Measurements from ENCODE around the gene CLCN4.

The CLCN4 gene

DNA sequence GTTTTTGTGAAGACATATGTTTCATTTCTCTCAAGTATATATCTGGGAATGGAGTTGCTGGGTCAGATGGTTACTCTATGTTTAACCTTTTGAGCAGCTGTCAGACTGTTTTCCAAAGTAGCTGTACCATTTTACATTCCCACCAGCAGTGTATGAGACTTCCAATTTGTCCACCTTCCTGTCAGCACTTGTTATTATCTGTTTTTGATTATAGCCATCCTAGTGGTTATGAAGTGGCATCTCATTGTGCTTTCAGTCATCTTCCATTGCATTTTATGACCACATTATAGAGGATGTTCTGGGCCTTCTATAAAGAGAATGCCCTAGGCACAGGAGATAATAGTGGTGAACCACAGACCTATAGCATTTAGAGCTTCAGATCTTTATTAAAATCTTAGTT lies 39.2 kb downstream of the CLCN4 start:
- Histone ChIP-seq H3K9ac (no peak overlapping the region), H3K27me3 (ENCODE audit: insufficient read depth, low read depth) (no peaks in the 10 kb centered on the region), H2AFZ (ENCODE audit: low read depth) (no peak overlapping the region), H4K20me1 (ENCODE audit: insufficient read depth) (no peaks in the 10 kb centered on the region), H3K4me3 (IDR thresholded peaks at IDR 0.05; ENCODE audit: insufficient read depth, low read depth, low read length) (no peak overlapping the region), H3K79me2 (ENCODE audit: insufficient read depth, low read depth) (no peaks in the 10 kb centered on the region), H3K4me2 (no peak overlapping the region), H3K36me3 (ENCODE audit: insufficient read depth) (no peaks in the 10 kb centered on the region), H3K27ac (no peak overlapping the region), H3K4me1 (ENCODE audit: low read depth, poor library complexity, severe bottlenecking) (no peaks in the 10 kb centered on the region)
- TF ChIP-seq, protein P1, sequence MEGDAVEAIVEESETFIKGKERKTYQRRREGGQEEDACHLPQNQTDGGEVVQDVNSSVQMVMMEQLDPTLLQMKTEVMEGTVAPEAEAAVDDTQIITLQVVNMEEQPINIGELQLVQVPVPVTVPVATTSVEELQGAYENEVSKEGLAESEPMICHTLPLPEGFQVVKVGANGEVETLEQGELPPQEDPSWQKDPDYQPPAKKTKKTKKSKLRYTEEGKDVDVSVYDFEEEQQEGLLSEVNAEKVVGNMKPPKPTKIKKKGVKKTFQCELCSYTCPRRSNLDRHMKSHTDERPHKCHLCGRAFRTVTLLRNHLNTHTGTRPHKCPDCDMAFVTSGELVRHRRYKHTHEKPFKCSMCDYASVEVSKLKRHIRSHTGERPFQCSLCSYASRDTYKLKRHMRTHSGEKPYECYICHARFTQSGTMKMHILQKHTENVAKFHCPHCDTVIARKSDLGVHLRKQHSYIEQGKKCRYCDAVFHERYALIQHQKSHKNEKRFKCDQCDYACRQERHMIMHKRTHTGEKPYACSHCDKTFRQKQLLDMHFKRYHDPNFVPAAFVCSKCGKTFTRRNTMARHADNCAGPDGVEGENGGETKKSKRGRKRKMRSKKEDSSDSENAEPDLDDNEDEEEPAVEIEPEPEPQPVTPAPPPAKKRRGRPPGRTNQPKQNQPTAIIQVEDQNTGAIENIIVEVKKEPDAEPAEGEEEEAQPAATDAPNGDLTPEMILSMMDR (conservative IDR thresholded peaks at IDR 0.05; ENCODE audit: low read depth, low read length) = no peak

DNA sequence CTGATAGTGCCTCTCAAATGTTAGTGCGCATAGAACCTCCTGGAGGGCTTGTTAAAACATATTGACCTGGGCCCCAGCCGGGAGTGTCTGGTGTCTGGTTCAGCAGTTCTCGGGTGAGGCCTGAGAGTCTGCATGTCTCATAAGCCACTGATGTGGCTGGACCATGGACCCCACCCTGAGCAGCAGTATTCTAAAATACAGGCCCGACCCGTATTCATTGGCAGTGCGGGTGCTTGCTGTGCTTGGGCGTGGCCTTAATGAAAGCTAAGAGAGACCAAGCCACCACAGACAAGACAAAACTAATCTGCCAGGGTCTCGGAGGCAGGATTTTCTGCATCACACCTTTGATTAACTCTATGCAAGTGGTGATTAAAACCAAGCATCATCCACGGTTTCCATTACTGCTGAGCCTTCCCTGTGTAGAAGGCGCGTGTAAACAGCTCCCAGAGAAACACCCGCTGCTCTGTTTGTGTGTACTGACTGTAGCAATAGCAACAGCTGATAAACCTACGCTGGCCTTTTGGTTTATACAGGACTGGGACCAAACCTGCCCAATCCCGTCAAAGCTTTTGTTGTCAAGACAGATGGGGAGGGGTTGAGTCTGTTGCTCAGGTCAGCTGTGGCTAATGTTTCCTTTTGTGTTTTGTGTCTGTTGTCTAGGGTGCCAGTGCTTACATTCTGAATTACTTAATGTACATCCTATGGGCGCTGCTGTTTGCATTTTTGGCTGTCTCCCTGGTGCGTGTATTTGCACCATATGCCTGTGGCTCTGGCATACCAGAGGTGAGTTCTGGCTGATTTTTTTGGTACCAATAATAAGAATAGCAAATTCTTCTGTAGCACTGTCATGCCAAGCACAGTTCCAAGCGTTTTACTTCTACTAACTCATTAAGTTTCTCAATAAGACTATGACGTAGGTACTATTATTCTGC lies 40.8 kb downstream of the CLCN4 start:
- Histone ChIP-seq H4K20me1 (ENCODE audit: insufficient read depth) (no peaks in the 10 kb centered on the region), H3K79me2 (ENCODE audit: insufficient read depth, low read depth) (no peaks in the 10 kb centered on the region), H3K4me1 (ENCODE audit: low read depth, poor library complexity, severe bottlenecking) (no peaks in the 10 kb centered on the region), H3K4me3 (IDR thresholded peaks at IDR 0.05; ENCODE audit: insufficient read depth, low read depth, low read length) (no peak overlapping the region), H3K4me2 (no peak overlapping the region), H3K27ac (no peak overlapping the region), H2AFZ (ENCODE audit: low read depth) (no peak overlapping the region), H3K36me3 (ENCODE audit: insufficient read depth) (no peaks in the 10 kb centered on the region), H3K9ac (no peak overlapping the region), H3K27me3 (ENCODE audit: insufficient read depth, low read depth) (no peaks in the 10 kb centered on the region)
- TF ChIP-seq, protein P1 (conservative IDR thresholded peaks at IDR 0.05; ENCODE audit: low read depth, low read length) = no peak

DNA sequence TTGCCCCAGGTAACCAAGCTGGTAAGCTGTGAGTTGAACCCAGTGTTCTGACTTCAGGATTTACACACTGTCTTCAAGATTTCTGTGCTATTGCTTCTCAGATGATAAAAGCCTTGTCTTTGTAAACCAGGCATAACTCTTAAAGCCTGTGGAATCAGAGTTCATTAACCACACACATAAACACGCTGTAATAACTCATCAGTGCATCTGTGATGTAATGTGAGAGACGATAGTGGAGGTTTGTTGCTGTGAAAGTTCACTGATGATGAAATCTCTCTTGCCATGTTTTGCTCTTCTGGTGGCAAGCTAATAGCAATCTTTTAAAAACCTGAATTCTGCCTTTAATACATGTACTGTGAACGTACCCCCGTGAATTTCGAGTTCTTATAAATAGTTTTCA lies 41.5 kb downstream of the CLCN4 start:
- Histone ChIP-seq H3K27me3 (ENCODE audit: insufficient read depth, low read depth) (no peaks in the 10 kb centered on the region), H3K4me2 (no peak overlapping the region), H3K79me2 (ENCODE audit: insufficient read depth, low read depth) (no peaks in the 10 kb centered on the region), H3K27ac (no peak overlapping the region), H2AFZ (ENCODE audit: low read depth) (no peak overlapping the region), H3K9ac (no peak overlapping the region), H3K4me3 (IDR thresholded peaks at IDR 0.05; ENCODE audit: insufficient read depth, low read depth, low read length) (no peak overlapping the region), H4K20me1 (ENCODE audit: insufficient read depth) (no peaks in the 10 kb centered on the region), H3K36me3 (ENCODE audit: insufficient read depth) (no peaks in the 10 kb centered on the region), H3K4me1 (ENCODE audit: low read depth, poor library complexity, severe bottlenecking) (no peaks in the 10 kb centered on the region)
- TF ChIP-seq, protein P1 (conservative IDR thresholded peaks at IDR 0.05; ENCODE audit: low read depth, low read length) = no peak

DNA sequence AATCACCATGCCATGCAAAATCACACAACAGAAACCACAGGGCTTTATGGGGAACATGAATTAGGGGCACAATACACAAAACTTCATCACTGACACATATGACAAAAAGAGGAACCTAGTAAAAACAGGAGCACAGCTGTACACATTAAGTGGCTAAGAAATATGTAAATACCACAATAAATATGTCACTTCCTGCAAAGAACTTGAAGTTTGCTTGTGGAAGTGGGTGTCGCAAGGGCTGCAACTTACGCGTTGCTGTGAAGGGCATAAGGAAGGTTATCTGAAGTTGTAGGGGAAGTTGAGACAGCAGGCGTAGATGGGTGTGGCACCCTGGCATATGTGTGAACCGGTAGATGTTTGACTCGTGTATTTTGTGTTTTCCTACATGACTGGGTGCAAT lies 42.4 kb downstream of the CLCN4 start:
- Histone ChIP-seq H3K9ac (no peak overlapping the region), H2AFZ (ENCODE audit: low read depth) (no peak overlapping the region), H3K4me2 (no peak overlapping the region), H3K27me3 (ENCODE audit: insufficient read depth, low read depth) (no peaks in the 10 kb centered on the region), H3K79me2 (ENCODE audit: insufficient read depth, low read depth) (no peaks in the 10 kb centered on the region), H4K20me1 (ENCODE audit: insufficient read depth) (no peaks in the 10 kb centered on the region), H3K36me3 (ENCODE audit: insufficient read depth) (no peaks in the 10 kb centered on the region), H3K4me1 (ENCODE audit: low read depth, poor library complexity, severe bottlenecking) (no peaks in the 10 kb centered on the region), H3K4me3 (IDR thresholded peaks at IDR 0.05; ENCODE audit: insufficient read depth, low read depth, low read length) (no peak overlapping the region), H3K27ac (no peak overlapping the region)
- TF ChIP-seq, protein P1 (conservative IDR thresholded peaks at IDR 0.05; ENCODE audit: low read depth, low read length) = no peak
